Measurements from ENCODE around the gene TECPR1. TPM values are rescaled to one million over a fixed set of nuclear protein-coding genes. Genes with fewer than 3 reads are reported as not detected.

Gene TECPR1
- total and polyA plus RNA-seq, 2 of the 4 experiments (the other 2 are of a cell fraction), result 11.5 to 14.7 TPM

- Histone ChIP-seq H3K9ac (ENCODE audit: low read depth, low read length) (no peak overlapping the region; the same call in 1 of the 2 replicates), H3K9me3 (ENCODE audit: control insufficient read depth, insufficient read depth, low read length) (no peaks in the 10 kb centered on the region), H3K4me1 (ENCODE audit: control insufficient read depth, insufficient read depth, low read length) (peaks cover 3% of the 10 kb centered on the region), H3K23ac (ENCODE audit: low read depth, low read length) (peak overlapping the region; percentile 13; the same call in 1 of the 2 replicates), H3K14ac (replicated peaks; ENCODE audit: low read depth, low read length) (no peak overlapping the region), H3K9me1 (ENCODE audit: insufficient read depth, low read length) (no peaks in the 10 kb centered on the region), H2BK15ac (ENCODE audit: low read depth, low read length) (no peak overlapping the region), H2AFZ (replicated peaks; ENCODE audit: low read length, poor library complexity) (peak overlapping the region; percentile 61), H3K18ac (ENCODE audit: low read depth, low read length) (peak overlapping the region; percentile 71), H2BK20ac (ENCODE audit: low read depth, low read length) (no peak overlapping the region), H3K27ac (ENCODE audit: insufficient read depth, low read length) (peak overlapping the region; percentile 41; the same call in 1 of the 2 replicates), H4K5ac (ENCODE audit: low read depth, low read length) (peak overlapping the region; percentile 73; the same call in 1 of the 2 replicates), H2AK9ac (replicated peaks; ENCODE audit: low read depth, low read length, poor library complexity) (no peak overlapping the region), H3K4me3 (ENCODE audit: insufficient read depth, low read depth, low read length) (no peak overlapping the region), H3K27me3 (ENCODE audit: control insufficient read depth, insufficient read depth, low read length) (no peaks in the 10 kb centered on the region), H4K8ac (ENCODE audit: low read depth in 2 of 2, low read length in 2 of 2) (peak overlapping the region in 1 of 2 experiments; percentile 64; a peak in 2 of 4 replicates), H4K20me1 (ENCODE audit: insufficient read depth, low read length) (no peaks in the 10 kb centered on the region), H4K91ac (ENCODE audit: insufficient read depth, low read depth, low read length) (0 out of 2 replicates have a peak overlapping the region, but pooled peaks have one; percentile 9), H3K56ac (ENCODE audit: extremely low read depth, insufficient read depth, low read length) (no peak overlapping the region), H3K4me2 (ENCODE audit: low read depth, low read length) (peak overlapping the region; percentile 64; the same call in 1 of the 2 replicates), H3K79me1 (ENCODE audit: low read depth in 1 of 2, low read length in 2 of 2) (no peaks in the 10 kb centered on the region; a peak in 2 of 4 replicates), H2BK120ac (ENCODE audit: low read depth, low read length) (peak overlapping the region; percentile 4; the same call in 1 of the 2 replicates), H3K36me3 (ENCODE audit: control insufficient read depth, insufficient read depth, low read length) (peaks cover 6% of the 10 kb centered on the region; the same call in 1 of the 2 replicates), H2BK5ac (ENCODE audit: low read depth, low read length, poor library complexity, severe bottlenecking) (peak overlapping the region; percentile 67), H3K4ac (ENCODE audit: low read depth, low read length) (peak overlapping the region; percentile 17; the same call in 1 of the 2 replicates), H2AK5ac (ENCODE audit: low read depth, low read length) (no peak overlapping the region)
- intact Hi-C loops (cut with micrococcal nuclease) (no loop called here), in situ Hi-C loops (cut with MboI; ENCODE audit: low sequenced_read_pairs) (no loop called here), dilution Hi-C loops (cut with HindIII; ENCODE audit: low sequenced_read_pairs, unreplicated experiment) (no loop called here)
- WGBS, 2 experiments (ENCODE audit: extremely low coverage in 2 of 2, insufficient read length in 1 of 2), result 86% methylated on average over 1 of the region's 9 CpGs; no CpG with 5 or more reads in 1 of the 2 experiments
- peak; percentile 82 for DNase-seq
- ATAC-seq (ENCODE audit: low read depth), result peak; percentile 89
- POLR2A ChIA-PET (ENCODE audit: unreplicated experiment), result no interaction called here
- no peak for TF ChIP-seq CTCF (conservative IDR thresholded peaks at IDR 0.05; ENCODE audit: low read depth, low read length)
- TF ChIP-seq NFE2L2 (IDR thresholded peaks at IDR 0.05; ENCODE audit: low read depth, low read length), result peak; percentile 76
- no TSS peak for BruUV-seq (replicated peaks)
- CTCF ChIA-PET, result interaction anchor here (2.5 kb wide), 1 partner anchor 18 kb away, joined by 8 read pairs; no protein-coding TSS in a partner anchor
These were observed 65.4 kb downstream of the TECPR1 start for GRCh38 chr7:98186452-98187137.

Data from IMR-90 (cell line).